ENCODE measurements around the gene MBTD1.
"Not testable (repeated sequence)": the region's sequence is repeated elsewhere in the genome, so short reads cannot be mapped to it uniquely, and the experiment has no call there.

MBTD1 gene

DNA sequence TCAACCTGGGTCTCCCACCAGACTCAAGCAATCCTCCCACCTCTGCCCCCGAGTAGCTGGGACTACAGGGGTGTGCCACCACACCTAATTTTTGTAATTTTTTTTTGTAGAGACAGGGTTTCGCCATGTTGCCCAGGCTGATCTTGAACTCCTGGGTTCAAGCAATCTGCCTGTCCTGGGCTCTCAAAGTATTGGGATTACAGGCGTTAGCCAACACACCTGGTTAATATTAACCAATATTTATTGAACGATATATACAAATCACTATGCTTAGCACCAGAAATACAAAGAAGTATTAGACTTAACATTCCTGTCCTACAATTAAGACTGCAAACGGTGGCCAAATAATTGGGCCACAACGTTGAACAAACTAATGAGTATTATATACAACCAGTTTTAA, 4.2 kb downstream of the MBTD1 start:
- no peak for DNase-seq (ENCODE audit: low read depth)

DNA sequence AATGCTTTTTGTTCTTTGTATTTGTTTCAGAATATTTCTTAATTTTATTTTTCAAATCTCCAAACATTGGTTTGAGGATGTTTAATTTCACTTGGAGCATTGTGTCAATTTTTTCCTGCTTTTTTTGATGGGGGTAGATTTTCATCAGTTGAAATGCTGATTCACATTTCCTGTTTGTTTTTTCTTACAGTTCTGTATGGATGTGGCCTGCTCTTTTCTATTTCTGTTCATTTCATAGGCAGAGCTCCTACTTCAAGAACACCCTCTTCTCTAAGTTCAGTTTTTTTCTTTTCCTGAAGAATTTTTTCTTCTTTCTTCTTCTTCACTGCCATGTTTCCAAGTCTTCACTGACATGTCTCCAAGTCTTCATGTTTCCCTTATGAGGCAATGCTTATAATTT, 8.8 kb downstream of the MBTD1 start:
- no peak for DNase-seq (ENCODE audit: low read depth)

DNA sequence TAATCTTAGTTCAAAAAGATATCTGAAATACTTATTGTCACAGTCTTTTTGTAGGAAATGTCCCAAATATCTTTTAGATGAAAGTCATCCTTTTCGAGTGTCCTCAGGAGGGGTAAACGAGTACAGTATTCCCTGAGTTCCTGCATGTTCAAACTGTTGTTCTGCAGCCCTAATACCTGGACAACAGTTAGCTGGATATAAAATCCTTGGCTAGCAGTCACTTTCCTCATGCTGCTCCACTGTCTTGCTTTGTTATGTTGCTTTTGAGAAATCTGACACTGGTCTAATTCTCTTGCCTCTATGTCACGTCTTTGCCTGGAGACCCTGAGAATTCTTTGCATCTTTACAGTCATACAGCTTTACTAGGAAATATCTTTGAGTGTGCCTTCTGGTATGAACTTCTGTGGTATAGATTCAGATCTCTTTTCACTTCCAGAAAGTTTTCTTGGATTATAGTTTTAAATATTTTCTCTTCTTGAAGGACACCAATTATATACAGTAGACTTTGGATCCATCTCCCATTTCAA, 9.5 kb downstream of the MBTD1 start:
- no peak for DNase-seq (ENCODE audit: low read depth)

DNA sequence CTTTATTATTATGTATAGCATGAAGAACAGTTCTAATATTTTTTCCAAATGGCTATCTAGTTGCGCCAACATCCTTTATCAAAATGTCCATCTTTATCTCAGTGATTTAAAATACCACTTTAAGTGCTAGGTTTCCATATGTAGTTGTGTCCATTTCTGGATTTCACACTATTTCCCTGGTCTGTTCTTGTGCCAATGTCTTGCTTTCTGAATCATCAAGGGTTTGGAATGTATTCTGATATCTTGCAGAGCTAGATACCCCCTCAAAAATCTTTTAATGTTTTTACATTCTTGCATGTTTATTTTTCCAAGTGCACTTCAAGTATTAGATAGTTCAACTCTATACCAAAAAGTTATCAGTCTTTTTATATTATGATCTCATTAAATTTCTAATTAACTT, 14.3 kb downstream of the MBTD1 start:
- DNase-seq (ENCODE audit: low read depth) = no peak

DNA sequence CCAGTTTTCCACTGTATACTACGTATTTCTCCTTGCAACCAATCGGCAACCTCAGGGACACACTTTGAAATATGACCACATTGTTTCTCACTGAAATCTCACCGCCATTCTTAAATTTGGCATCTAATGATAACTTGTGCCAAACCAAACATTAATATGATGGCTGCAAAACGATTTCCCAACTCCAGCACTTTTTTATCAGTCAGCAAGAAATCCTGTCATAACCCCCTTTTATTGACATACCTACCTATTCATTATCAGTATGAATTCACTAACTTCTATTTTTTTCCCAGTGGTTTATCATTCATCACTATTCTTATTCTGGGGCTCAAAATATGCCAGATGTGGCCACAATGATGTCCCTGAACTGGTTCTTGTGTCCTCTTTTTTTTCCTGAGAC, 15.8 kb downstream of the MBTD1 start:
- DNase-seq (ENCODE audit: low read depth) = no peak

DNA sequence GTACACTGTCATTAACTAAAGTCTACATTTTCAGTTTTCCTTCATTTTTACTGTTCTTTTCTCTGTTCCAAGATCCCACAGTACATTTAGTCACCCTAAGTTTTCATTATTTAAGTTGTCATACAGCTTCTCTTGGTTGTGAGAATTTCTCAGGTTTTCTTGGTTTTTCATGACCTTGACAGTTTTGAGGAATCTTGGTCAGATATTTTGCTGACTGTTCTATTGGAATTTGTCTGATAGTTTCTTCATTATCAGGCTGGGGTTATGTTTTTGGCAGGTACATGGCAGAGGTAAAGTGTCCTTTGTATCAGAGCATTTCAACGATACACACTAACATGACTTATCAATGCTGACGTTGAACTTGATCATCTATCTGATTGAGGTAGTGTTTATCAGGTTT, 19.6 kb downstream of the MBTD1 start:
- DNase-seq (ENCODE audit: low read depth) = no peak

DNA sequence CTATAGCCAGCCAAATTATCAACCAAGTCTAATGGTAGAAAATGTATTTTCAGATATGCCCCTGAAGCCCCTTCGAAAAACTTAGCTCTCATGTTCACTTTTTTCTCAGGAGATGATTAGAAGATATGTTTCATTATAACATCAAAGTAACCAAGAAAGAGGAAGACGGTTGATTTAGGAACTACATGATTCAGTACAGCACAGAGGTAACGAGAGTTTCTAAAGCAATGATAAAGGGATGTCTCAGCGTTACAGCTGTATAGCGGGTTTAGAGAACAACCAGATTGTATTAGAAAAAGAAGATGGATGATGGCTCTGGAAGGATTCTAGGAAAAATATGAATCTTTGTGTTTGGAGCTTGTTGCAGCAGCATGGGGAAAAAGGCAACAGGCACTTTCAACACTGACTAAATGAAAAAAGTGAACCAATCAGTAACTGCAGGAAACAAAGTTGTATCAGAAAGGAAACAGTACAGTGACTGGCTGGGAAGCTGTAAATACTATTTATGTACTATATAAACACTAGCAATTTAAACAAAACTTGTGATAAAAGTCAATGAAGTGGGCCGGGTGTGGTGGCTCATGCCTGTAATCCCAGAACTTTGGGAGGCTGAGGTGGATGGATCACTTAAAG, 21.5 kb downstream of the MBTD1 start:
- no peak for DNase-seq (ENCODE audit: low read depth)

DNA sequence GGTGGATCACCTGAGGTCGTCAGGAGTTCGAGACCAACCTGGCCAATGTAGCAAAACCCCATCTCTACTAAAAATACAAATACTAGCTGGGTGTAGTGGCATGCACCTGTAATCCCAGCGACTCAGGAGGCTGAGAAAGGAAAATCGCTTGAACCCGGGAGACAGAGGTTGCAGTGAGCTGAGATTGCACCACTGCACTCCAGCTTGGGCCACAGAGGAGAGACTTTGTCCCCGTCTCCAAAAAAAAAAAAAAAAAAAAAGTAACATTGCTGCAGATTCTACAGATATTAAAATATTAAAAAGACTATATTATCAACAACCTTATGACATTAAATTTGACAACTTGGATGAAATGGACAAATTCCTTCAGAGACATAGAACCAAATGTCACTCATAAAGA, 25.7 kb downstream of the MBTD1 start:
- no peak for DNase-seq (ENCODE audit: low read depth)

DNA sequence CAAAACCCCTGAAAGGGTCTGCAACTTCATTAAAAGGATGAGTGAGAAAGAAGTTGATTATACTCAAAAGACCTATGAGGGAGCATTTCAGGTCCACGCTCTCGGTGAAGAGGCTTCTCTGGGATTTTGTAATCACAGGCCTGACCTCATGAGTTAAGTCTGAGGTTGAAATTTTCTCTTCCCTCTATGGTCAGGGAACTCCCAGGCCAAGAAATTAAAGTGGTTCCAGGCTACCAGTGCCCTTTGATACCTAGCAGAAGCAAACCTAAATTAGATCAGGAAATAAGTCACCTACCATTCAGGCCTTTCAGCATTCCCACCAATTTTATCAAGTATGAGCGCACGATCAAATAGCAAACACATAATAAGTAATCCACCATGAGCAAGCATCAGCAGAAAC, 27.9 kb downstream of the MBTD1 start:
- DNase-seq (ENCODE audit: low read depth) = no peak

DNA sequence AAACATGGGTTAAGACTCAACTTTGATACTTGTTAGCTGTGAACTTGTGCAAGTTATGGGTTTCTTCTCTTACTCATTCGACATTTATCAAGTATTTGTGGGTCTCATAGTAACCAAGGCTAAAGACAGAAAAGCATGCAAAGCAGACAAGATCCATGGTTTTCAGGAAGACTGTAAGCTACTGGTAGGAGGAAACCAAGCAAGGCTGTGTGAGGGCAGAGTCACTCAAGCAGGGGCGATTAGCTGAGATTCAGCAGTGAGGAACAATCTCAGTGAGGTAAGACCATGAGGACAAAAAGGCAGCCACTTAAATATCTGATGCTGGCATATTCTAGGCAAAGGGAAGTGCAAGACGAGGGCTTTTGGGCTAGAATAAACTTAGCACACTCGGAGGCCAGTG, 29.5 kb downstream of the MBTD1 start:
- no peak for DNase-seq (ENCODE audit: low read depth)

DNA sequence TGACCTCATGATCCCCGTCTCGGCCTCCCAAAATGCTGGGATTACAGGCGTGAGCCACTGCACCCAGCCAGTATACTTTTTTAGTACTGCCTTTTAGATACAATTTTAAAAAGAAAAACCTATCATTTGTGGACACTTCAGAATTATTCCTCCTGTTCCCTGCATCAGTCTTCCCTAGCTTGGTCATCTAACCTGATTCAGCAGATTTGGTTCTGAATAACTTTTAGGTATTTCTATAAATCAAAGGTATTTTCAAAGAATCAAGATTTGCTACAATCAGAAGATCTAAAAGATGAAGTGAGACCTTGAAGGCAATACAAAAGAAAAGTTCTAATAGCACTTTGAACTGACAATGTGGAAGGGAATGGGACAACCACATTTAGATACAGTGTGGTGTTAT, 30.0 kb downstream of the MBTD1 start:
- DNase-seq (ENCODE audit: low read depth) = no peak

DNA sequence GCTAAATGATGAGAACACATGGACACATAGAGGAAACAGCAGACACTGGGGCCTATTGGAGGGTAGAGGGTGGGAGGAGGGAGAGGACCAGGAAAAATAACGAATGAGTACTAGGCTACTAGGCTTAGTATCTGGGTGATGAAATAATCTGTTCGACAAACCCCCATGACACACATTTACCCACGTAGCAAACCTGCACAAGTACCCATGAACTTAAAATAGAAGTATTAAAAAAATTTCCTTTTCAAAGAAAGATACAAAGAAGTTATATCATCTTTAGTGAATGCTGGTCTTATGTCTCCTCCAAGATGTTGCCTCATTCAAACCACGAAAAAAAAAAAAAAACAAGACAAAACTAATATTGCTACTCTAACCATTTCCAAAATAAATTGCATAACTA, 31.7 kb downstream of the MBTD1 start:
- no peak for DNase-seq (ENCODE audit: low read depth)

DNA sequence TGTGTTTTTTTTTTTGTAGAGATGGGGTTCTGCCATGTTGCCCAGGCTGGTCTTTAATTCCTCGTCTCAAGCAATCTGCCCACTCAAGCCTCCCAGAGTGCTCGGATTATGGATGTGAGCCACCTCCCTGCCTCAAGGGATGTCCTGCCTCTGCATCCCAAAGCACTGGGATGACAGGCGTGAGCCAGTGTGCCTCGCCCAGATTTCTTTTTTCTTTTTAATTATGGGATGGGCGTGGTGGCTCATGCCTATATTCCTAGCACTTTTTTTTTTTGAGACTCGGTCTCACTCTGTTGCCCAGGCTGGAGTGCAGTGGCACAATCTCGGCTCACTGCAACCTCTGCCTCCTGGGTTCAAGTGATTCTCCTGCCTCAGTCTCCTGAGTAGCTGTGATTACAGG, 34.3 kb downstream of the MBTD1 start:
- not testable (repeated sequence) for DNase-seq (ENCODE audit: low read depth)

DNA sequence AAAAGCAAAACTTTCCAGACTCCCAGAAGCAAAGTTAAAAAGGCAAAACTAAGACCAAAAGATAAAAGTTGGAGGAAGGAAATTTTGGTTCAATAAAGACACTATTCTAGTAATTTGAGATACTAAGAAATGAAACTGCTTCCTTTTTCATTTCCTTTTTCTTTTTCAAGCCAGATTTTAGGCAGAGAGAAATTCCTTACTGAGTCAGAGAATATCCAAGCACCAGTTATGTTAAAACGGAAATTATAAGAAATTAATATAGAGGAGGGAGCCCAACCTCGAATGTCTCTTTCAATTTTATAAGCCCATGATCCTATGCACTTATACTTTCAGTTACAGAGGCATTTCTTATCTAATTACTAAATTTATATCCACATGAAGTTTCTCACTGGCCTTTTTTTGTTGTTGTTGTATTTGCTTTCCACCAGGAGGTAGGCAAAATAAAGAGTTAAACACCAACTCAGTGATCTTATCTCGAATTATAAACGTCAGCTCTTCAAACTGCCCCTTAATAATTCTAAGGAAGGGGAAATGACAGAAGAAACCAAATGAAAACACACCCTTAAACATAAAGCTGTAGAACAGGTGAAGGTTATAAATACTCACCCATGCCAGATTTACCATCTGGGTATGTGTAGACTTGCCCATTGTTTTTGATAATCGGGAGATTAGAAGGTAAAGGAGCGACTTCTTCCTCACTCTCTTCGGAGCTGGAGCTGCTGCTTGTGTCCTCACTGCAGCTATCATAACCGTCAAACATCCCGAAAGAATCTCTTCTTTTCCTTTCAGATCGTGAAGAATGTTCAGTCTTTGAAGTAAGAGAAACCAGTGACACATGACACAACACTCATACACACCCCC, 35.2 kb downstream of the MBTD1 start:
- no peak for DNase-seq (ENCODE audit: low read depth)

DNA sequence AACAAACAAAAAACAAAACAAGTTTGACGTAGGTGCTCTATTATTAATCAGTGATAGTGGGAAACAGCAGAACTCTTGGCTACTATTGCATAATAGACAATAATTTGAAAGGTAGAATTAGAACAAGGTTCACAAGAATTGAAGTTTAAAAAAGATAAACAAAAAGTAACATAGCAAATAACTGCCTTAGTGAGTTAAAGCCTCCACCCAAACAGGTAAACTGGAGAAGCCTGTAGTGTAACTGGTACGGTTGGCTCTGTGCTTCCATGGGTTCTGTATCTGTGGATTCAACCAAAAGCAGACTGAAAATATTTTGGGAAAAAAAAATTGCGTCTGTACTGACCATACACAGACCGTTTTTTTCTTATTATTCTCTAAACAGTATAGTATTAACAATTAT, 38.5 kb downstream of the MBTD1 start:
- no peak for DNase-seq (ENCODE audit: low read depth)

DNA sequence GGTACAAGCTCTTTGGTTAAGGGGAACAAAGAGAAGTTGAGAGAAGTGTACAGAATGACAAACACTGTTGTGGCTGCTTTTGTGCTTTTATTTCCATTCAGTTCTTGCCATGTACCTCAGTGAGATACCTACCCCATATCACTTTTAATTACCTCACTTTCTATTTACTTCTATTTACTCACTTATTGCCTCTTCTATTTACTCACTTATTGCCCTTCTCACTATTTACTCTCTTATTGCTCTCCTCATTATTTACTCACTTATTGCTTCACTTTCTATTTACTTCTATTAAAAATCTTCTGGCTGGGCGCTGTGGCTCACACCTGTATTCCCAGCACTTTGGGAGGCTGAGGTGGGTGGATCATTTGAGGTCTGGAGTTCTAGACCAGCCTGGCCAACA, 41.9 kb downstream of the MBTD1 start:
- no peak for DNase-seq (ENCODE audit: low read depth)

DNA sequence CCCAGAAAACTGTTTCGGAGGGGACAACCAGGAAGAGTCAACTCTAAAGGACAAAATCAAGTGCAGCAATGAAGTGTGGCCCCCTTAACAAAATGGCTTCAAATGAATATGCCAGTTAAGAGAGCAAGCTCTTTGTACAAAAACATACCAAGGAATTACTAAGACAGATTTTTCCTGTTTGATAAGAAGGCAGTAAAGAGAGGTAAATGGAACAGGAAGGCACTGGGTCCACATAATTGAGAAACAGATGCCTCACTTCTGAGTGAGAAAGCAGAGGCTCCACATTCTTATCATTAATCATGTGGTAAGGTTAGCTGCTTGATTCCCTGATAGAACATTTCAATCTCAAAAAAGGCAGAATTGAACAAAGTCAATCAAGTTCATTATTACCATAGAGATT, 44.9 kb downstream of the MBTD1 start:
- DNase-seq (ENCODE audit: low read depth) = no peak

DNA sequence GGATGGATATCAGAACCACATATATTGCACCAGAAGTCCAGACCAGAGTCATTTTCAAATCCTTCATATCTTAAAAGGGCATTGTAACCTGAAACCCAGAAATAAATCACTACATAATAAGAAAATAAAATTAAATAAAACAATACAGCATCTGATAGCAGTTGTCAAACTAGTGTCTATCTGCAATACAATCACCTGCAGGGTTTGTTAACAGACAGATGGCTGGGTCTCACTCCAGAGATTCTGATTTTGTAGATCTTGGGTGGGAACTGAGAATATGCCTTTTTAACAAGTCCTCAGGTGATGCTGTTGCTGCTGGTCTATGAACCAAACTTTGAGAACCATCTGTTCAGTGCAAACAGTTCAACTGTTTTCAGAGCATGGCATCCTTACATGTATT, 56.0 kb downstream of the MBTD1 start:
- DNase-seq (ENCODE audit: low read depth) = no peak

DNA sequence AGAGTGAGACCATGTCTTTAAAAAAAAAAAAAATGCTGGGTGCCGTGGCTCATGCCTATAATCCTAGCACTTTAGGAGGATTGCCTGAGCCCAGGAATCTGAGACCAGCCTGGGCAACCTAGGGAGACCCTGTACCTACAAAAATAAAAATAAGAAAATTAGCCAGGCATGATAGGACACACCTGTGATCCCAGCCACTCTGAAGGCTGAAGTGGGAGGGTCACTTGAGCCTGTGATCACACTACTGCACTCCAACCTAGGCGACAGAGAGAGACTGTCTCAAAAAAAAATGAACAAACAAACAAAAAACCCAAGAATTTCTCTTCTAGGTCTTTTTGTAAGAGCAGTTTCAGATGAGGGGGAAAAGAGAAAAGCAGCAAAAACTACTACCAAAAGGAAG, 59.0 kb downstream of the MBTD1 start:
- DNase-seq (ENCODE audit: low read depth) = no peak

DNA sequence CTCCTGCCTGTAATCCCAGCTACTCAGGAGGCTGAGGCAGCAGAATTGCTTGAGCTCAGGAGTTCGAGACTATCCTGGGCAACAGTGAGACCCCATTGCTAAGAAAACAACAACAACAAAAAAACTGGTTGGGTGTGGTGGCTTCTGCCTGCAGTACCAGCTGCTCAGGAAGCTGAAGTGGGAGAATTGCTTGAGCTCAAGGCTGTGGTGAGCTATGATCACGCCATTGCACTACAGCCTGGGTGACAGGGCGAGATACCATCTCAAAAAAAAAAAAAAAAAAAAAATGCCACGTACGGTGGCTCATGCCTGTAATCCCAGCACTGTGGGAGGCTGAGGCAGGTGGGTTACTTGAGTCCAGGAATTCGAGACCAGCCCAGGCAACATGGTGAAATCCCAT, 59.6 kb downstream of the MBTD1 start:
- DNase-seq (ENCODE audit: low read depth) = no peak

DNA sequence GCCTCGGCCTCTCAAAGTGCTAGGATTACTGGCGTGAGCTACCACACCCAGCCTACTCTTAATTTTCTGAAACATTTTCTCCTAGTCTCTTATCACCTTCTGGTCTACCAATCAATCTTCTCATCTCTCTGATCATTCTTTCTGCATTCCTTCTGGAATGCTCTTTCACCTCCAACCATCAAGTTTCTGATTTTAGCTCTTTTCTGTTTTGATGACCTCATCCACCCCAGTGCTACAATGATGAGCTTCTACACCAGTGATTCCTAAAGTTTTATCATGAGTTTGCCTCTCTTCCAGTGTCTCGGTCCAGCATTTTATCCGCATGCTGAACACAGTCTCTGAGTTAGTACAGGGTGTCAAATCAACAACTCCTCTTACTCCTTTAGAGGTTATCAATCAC, 62.1 kb downstream of the MBTD1 start:
- no peak for DNase-seq (ENCODE audit: low read depth)

DNA sequence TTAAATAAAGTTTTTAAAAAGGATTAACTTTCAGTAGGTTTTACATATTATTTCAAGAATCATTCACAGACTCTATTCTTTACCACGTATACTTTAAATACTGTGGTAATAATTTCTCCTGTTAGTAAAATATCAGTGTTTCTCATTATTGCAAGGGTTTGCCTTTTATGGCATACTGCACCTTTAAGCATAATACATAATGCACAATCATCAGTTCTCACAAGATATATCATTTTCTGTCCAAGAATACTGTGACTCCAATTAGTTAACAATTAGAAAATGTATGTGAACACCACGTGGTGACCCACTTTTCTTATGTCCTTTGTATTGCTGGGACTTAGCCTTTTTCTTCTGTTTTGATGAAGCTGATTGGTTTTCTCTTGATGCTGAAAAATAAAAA, 68.0 kb downstream of the MBTD1 start:
- no peak for DNase-seq (ENCODE audit: low read depth)

DNA sequence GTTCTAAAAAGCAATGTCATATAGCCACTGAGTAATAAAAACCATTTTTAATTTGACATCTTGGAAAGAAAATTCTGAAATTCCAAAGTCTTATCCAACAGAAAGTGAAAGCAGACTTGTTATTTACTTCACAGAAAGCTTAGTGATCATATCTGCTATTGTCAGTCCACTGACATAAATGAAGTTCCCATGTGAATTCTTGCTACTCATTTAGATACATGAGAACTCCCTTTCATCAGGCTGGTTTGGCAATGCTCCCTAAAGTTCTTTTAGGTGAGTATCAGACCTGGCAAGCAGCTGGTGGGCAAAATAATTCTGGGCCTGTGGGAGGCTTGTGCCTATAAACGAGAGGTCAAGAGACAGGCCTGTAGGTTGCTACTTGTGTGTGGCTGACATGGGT, 70.2 kb downstream of the MBTD1 start:
- DNase-seq (ENCODE audit: low read depth) = no peak

DNA sequence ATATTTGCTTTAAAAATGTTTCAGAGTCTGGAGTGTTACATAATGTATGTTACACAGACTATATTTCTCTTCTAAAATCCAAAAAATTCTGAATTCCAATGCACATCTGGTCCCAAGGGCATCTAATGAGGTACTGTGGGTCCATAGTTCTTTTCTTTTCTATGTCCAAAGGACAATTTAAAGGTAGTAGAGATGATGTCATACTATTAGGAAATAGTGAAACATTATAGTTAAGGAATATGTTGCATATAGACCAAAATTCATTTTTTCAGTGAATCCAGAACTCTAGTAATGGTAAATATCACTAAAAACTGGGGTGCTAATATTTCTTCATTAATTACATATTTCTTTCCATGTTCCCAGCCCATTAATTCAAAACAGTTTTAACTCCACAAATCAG, 70.7 kb downstream of the MBTD1 start:
- no peak for DNase-seq (ENCODE audit: low read depth)
